HepG2 (cell line): Measurements from ENCODE around the gene SMCO1.

ENCODE experiments used
- NR2C2 ChIP-seq: sonication (generic); formaldehyde crosslinking; IDR thresholded peaks from 2 replicates; pipeline ENCODE4 v1.4.0; 2020; ENCODE audit warnings: missing genetic modification reagents, mild to moderate bottlenecking, moderate library complexity, borderline replicate concordance
- ZBTB7A ChIP-seq: sonication (generic); formaldehyde crosslinking; IDR thresholded peaks from 2 replicates; pipeline ENCODE4 v1.8.0; 2022; ENCODE audit warnings: mild to moderate bottlenecking, missing genetic modification reagents
- ZNF546 ChIP-seq: sonication (generic); formaldehyde crosslinking; conservative IDR thresholded peaks from 2 replicates; pipeline ENCODE4 v1.8.1; 2023; ENCODE audit warnings: mild to moderate bottlenecking, missing genetic modification reagents
- TF ChIP-seq, protein P1 (sequence below): sonication (generic); formaldehyde crosslinking; IDR thresholded peaks from 2 replicates; pipeline ENCODE4 v1.5.0; 2020; ENCODE audit warnings: mild to moderate bottlenecking, missing genetic modification reagents, moderate library complexity
- TF ChIP-seq, protein P2 (sequence below): sonication (generic); formaldehyde crosslinking; IDR thresholded peaks from 2 replicates; pipeline ENCODE4; 2020; ENCODE audit warnings: missing genetic modification reagents, mild to moderate bottlenecking, borderline replicate concordance

- TF ChIP-seq, protein P1, sequence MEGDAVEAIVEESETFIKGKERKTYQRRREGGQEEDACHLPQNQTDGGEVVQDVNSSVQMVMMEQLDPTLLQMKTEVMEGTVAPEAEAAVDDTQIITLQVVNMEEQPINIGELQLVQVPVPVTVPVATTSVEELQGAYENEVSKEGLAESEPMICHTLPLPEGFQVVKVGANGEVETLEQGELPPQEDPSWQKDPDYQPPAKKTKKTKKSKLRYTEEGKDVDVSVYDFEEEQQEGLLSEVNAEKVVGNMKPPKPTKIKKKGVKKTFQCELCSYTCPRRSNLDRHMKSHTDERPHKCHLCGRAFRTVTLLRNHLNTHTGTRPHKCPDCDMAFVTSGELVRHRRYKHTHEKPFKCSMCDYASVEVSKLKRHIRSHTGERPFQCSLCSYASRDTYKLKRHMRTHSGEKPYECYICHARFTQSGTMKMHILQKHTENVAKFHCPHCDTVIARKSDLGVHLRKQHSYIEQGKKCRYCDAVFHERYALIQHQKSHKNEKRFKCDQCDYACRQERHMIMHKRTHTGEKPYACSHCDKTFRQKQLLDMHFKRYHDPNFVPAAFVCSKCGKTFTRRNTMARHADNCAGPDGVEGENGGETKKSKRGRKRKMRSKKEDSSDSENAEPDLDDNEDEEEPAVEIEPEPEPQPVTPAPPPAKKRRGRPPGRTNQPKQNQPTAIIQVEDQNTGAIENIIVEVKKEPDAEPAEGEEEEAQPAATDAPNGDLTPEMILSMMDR (CRISPR knock-in tag) = no peak
- TF ChIP-seq ZNF546 (CRISPR knock-in tag) (no peak), ZBTB7A (CRISPR knock-in tag) (no peak), NR2C2 (CRISPR knock-in tag) (no peak)
- TF ChIP-seq, protein P2, sequence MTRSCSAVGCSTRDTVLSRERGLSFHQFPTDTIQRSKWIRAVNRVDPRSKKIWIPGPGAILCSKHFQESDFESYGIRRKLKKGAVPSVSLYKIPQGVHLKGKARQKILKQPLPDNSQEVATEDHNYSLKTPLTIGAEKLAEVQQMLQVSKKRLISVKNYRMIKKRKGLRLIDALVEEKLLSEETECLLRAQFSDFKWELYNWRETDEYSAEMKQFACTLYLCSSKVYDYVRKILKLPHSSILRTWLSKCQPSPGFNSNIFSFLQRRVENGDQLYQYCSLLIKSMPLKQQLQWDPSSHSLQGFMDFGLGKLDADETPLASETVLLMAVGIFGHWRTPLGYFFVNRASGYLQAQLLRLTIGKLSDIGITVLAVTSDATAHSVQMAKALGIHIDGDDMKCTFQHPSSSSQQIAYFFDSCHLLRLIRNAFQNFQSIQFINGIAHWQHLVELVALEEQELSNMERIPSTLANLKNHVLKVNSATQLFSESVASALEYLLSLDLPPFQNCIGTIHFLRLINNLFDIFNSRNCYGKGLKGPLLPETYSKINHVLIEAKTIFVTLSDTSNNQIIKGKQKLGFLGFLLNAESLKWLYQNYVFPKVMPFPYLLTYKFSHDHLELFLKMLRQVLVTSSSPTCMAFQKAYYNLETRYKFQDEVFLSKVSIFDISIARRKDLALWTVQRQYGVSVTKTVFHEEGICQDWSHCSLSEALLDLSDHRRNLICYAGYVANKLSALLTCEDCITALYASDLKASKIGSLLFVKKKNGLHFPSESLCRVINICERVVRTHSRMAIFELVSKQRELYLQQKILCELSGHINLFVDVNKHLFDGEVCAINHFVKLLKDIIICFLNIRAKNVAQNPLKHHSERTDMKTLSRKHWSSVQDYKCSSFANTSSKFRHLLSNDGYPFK (CRISPR knock-in tag) = no peak
Measured at GRCh38 chr3:196554205-196554604, 39.1 kb upstream of the SMCO1 start.
